ENCODE data around the gene SLC25A51. TPM values are rescaled to one million over a fixed set of nuclear protein-coding genes. Genes with fewer than 3 reads are reported as not detected.
"Not testable (repeated sequence)": the region's sequence is repeated elsewhere in the genome, so short reads cannot be mapped to it uniquely, and the experiment has no call there.

The SLC25A51 gene
- total RNA-seq, 1 donor from 2014 or later: 23.8 TPM

DNA sequence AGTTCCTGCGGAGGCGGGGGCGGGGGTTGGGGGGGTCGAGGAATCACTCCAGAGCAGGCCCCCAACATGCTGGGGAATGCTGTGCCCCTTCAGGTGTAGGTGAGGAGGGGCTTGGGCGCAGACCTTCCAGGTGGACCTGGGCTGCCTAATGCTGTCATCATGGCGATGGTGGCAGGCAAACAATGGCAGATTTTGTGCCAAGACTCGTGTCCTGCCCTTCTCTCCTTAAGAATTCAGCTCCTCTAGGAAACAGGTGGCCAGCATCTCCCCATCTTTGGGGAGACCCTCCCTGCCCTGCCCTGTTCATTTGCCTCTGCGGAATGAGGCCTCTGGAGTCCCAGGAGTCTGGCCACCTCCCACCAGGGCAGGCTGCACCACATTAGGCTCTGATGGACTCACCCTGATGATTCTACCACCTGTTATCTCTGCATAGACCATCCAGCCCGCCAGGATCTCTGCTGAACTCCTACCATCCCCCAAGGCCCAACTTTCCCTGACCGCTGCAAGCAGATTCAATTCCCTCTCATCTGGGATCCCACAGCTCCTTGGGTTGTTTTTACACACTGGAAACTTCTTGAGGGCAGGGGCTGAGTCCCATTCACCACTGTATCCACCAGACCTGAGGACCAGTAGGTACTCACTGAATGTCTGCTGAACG lies 10.9 kb upstream of the SLC25A51 start:
- Histone ChIP-seq H3K36me3 (peaks cover 18% of the 10 kb centered on the region), H3K4me1 (peaks cover 37% of the 10 kb centered on the region), H3K27me3 (ENCODE audit: low read depth) (no peaks in the 10 kb centered on the region), H3K4me3 (no peak overlapping the region), H3K27ac (no peak overlapping the region), H3K9me3 (no peaks in the 10 kb centered on the region)
- TF ChIP-seq, protein P1, sequence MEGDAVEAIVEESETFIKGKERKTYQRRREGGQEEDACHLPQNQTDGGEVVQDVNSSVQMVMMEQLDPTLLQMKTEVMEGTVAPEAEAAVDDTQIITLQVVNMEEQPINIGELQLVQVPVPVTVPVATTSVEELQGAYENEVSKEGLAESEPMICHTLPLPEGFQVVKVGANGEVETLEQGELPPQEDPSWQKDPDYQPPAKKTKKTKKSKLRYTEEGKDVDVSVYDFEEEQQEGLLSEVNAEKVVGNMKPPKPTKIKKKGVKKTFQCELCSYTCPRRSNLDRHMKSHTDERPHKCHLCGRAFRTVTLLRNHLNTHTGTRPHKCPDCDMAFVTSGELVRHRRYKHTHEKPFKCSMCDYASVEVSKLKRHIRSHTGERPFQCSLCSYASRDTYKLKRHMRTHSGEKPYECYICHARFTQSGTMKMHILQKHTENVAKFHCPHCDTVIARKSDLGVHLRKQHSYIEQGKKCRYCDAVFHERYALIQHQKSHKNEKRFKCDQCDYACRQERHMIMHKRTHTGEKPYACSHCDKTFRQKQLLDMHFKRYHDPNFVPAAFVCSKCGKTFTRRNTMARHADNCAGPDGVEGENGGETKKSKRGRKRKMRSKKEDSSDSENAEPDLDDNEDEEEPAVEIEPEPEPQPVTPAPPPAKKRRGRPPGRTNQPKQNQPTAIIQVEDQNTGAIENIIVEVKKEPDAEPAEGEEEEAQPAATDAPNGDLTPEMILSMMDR (IDR thresholded peaks at IDR 0.05): no peak
- intact Hi-C loops (cut with DNase I): loop anchor here (10.0 kb wide), 1 partner anchor 250 kb away; no protein-coding TSS in a partner anchor
- ATAC-seq (no peak), DNase-seq (no peak)

DNA sequence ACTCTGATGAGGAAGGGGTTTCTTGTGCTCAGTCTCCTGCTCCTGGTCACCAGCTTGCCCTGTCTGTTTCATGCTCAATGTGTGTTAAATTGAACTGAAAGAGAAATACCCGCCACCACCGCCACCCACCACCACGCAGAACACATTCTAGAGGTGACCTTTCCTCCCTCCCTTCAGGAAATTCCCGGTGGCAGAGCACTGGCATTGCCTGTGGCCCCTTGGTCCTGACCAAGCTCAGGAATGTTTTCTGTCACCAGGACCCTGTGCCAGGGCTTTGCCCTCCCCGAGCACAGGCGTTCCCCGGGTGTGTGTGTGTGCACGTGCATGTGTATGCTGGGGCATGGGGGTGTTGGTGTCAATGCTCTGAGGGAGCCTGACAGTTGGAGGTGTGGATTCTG lies 10.2 kb upstream of the SLC25A51 start:
- intact Hi-C loops (cut with DNase I): loop anchor here (10.0 kb wide), 1 partner anchor 251 kb away; no protein-coding TSS in a partner anchor
- ATAC-seq (no peak), DNase-seq (no peak)
- Histone ChIP-seq H3K27ac (no peak overlapping the region), H3K9me3 (no peaks in the 10 kb centered on the region), H3K27me3 (ENCODE audit: low read depth) (no peaks in the 10 kb centered on the region), H3K36me3 (peaks cover 11% of the 10 kb centered on the region), H3K4me1 (peaks cover 43% of the 10 kb centered on the region), H3K4me3 (no peak overlapping the region)
- TF ChIP-seq, protein P1 (IDR thresholded peaks at IDR 0.05): no peak

DNA sequence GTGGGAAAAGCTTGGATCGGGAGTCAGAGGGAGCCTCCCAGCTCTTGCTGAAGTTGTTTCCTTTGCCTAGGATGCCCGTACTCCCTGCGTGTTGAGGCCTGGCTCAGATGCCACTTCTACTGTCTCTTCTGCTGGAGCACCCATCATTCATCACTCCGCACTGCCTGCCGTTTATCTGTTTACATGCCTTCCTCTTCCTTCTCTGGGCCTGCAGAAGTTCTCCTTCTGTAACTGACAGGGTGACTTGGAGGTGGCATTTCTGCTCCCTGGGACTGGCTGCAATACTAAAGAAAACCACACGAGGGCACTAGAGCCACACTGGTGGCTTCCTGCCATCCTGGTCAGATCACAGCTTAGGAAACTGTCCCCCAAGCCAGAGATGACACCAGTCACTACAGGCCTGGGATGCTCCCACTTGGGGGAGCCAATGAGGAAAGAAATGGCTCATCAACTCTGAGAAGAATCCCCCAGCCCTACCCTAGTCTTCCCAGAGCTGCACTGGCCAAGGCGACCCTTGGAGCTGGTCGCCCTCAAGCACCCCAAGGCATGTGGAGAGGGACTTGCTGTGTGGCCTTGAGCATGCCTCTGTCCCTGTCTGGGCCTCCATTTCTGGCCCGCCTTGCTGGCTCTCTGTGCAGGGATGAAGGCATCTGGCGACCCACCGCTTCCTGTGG lies 9.7 kb upstream of the SLC25A51 start:
- H3K4me1 ChIP-seq: peaks cover 44% of the 10 kb centered on the region
- TF ChIP-seq, protein P1 (IDR thresholded peaks at IDR 0.05): peak; percentile 98
- DNase-seq (peak; percentile 76), ATAC-seq (peak; percentile 77 to 86)
- no peak overlapping the region for H3K27ac ChIP-seq
- intact Hi-C loops (cut with DNase I): loop anchor here (10.0 kb wide), 1 partner anchor 251 kb away; no protein-coding TSS in a partner anchor
- H3K9me3 ChIP-seq: no peaks in the 10 kb centered on the region
- H3K27me3 ChIP-seq (ENCODE audit: low read depth): no peaks in the 10 kb centered on the region
- H3K4me3 ChIP-seq: no peak overlapping the region
- peaks cover 6% of the 10 kb centered on the region for H3K36me3 ChIP-seq

DNA sequence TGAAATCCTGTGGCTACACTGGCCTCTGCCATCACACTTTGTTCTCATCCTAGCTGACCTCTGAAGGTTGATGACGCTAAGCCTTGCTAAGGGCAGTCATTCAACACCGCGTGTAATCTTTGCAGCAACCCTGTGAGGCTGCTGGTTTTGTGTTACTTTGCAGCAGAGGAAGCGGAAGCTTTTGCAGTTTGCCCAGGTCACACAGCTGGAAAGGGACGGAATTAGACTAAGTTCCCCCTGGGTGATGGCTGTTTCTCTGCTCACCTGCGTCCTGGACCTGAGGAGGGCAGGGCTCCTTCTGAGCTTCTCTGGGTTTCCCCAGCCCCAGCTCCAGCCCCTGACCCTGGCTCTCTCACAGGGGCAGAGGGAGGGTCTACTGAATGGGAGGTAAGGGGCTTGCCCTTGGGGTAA lies 7.3 kb upstream of the SLC25A51 start:
- no peak for DNase-seq
- Histone ChIP-seq H3K27ac (no peak overlapping the region), H3K4me1 (peaks cover 31% of the 10 kb centered on the region), H3K4me3 (no peak overlapping the region), H3K27me3 (ENCODE audit: low read depth) (no peaks in the 10 kb centered on the region), H3K9me3 (no peaks in the 10 kb centered on the region), H3K36me3 (no peaks in the 10 kb centered on the region)
- intact Hi-C loops (cut with DNase I): loop anchor here (10.0 kb wide), 1 partner anchor 254 kb away; no protein-coding TSS in a partner anchor
- TF ChIP-seq, protein P1 (IDR thresholded peaks at IDR 0.05): no peak
- no peak for ATAC-seq

DNA sequence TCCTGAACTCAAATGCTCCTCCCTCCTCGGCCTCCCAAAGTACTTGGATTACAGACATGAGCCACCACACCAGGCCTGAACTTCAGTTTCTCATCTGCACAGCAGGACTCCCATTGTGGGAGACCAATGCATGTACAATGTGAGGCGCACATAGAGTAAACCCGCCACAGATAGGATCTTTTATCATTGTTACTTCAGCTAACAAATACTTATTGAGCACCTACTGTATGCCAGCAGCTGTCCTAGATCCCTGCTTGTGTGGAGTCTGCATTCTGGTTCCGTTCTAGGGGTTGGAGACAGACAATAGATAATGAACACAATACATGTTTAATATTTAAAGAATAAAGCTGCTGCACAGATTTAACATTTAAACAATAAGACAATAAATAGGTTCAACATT lies 6.3 kb upstream of the SLC25A51 start:
- TF ChIP-seq, protein P1 (IDR thresholded peaks at IDR 0.05): no peak
- Histone ChIP-seq H3K4me1 (peaks cover 29% of the 10 kb centered on the region), H3K4me3 (no peak overlapping the region), H3K9me3 (no peaks in the 10 kb centered on the region), H3K27me3 (ENCODE audit: low read depth) (no peaks in the 10 kb centered on the region), H3K36me3 (no peaks in the 10 kb centered on the region), H3K27ac (no peak overlapping the region)
- no peak for DNase-seq
- intact Hi-C loops (cut with DNase I): loop anchor here (10.0 kb wide), 1 partner anchor 255 kb away; no protein-coding TSS in a partner anchor
- no peak for ATAC-seq

GRCh38 chr9:37909836-37910235 lies 5.9 kb upstream of the SLC25A51 start:
- ATAC-seq; H3K4me3 ChIP-seq; H3K27ac ChIP-seq; H3K27me3 ChIP-seq (ENCODE audit: low read depth); H3K36me3 ChIP-seq; DNase-seq; H3K9me3 ChIP-seq: not testable (repeated sequence)
- intact Hi-C loops (cut with DNase I): loop anchor here (10.0 kb wide), 1 partner anchor 255 kb away; no protein-coding TSS in a partner anchor
- H3K4me1 ChIP-seq: peaks cover 33% of the 10 kb centered on the region
